Activated CD8-positive, alpha-beta T cell treated with anti-CD3 and anti-CD28 coated beads, Interleukin-2, amount 10 ng/mL, durations not matched to agents 7 days and 5 days (primary cell): ENCODE data around the gene MYCBP. TPM values are rescaled to one million over a fixed set of nuclear protein-coding genes. Genes with fewer than 3 reads are reported as not detected.
"Not testable (repeated sequence)": the region's sequence is repeated elsewhere in the genome, so short reads cannot be mapped to it uniquely, and the experiment has no call there.

Experiments used
- ATAC-seq: fragments of 150-1000 bp; cut with Tn5 transposase; one replicate; pipeline ENCODE4 v1.10.0; 2021; ENCODE audit warnings: moderate library complexity
- CTCF ChIA-PET: fragments of 350-600 bp; sonication (Branson Sonifier 250); formaldehyde crosslinking; loops from one replicate; lab custom pipeline; 2021; ENCODE audit warnings: antibody characterized with exemption; lab: Charles Lee
- POLR2A ChIA-PET: fragments of 350-600 bp; sonication (Branson Sonifier 250); formaldehyde crosslinking; loops from one replicate; lab custom pipeline; 2021; ENCODE audit warnings: antibody characterized with exemption; lab: Charles Lee
- DNase-seq: peaks from one replicate; pipeline ENCODE4 v3.0.0-alpha.2; 2020
- H3K27ac Mint-ChIP-seq: one replicate; pipeline ENCODE4 v1.8.0; 2021; ENCODE audit warnings: mild to moderate bottlenecking, mixed read lengths
- H3K27me3 Mint-ChIP-seq: one replicate; pipeline ENCODE4 v1.8.0; 2021; ENCODE audit warnings: low read depth, mixed read lengths
- H3K36me3 Mint-ChIP-seq: one replicate; pipeline ENCODE4 v1.8.0; 2021; ENCODE audit warnings: low read depth, mixed read lengths
- H3K4me1 Mint-ChIP-seq: one replicate; pipeline ENCODE4 v1.8.0; 2021; ENCODE audit warnings: low read depth, mixed read lengths
- H3K4me3 Mint-ChIP-seq: one replicate; pipeline ENCODE4 v1.8.0; 2021; ENCODE audit warnings: mild to moderate bottlenecking, mixed read lengths
- H3K9me3 Mint-ChIP-seq: one replicate; pipeline ENCODE4 v1.8.0; 2022; ENCODE audit warnings: mixed read lengths; ENCODE audit not compliant: insufficient read depth
- total RNA-seq, 2 experiments: library from RNA; stranded (reverse); gene quantifications; one replicate each; pipeline ENCODE4 v1.2.3, GENCODE V29; 2021

MYCBP gene
- total RNA-seq, 2 experiments from 2014 or later, result 52.7 to 61.1 TPM

- no peaks in the 10 kb centered on the region for H3K27me3 Mint-ChIP-seq
- ChIA-PET CTCF (interaction anchor here (1.4 kb wide), 1 partner anchor 12 kb away, joined by 4 read pairs; the partner anchor contains the start of gene MYCBP), POLR2A (interaction anchor here (2.2 kb wide), 1 partner anchor 12 kb away, joined by 10 read pairs; the partner anchor contains the start of gene MYCBP)
- peak overlapping the region; percentile 71 for H3K27ac Mint-ChIP-seq
- H3K4me3 Mint-ChIP-seq, result peak overlapping the region; percentile 96
- H3K9me3 Mint-ChIP-seq, result no peaks in the 10 kb centered on the region
- peaks cover 27% of the 10 kb centered on the region for H3K36me3 Mint-ChIP-seq
- no peak for ATAC-seq
- H3K4me1 Mint-ChIP-seq, result peaks cover 33% of the 10 kb centered on the region
- DNase-seq, result no peak
Observed at GRCh38 chr1:38860454-38860795, 12.7 kb downstream of the MYCBP start.

GRCh38 chr1:38859561-38860453 is 13.3 kb downstream of the MYCBP start, which contains the start of gene RRAGC:
Gene RRAGC (minus strand): TSS chr1:38859772. CDS start chr1:38859646, 126 bp downstream.
- CTCF ChIA-PET, result interaction anchor here (1.4 kb wide), 1 partner anchor 13 kb away, joined by 4 read pairs; the partner anchor contains the start of gene MYCBP
- H3K9me3 Mint-ChIP-seq, result no peaks in the 10 kb centered on the region
- H3K36me3 Mint-ChIP-seq, result peaks cover 28% of the 10 kb centered on the region
- peak within 1 kb of the TSS; percentile 96 for H3K4me3 Mint-ChIP-seq
- H3K4me1 Mint-ChIP-seq, result peaks cover 33% of the 10 kb centered on the region
- ATAC-seq (peak; percentile 99), DNase-seq (peak; percentile 99)
- POLR2A ChIA-PET, result interaction anchor here (0.6 to 2.2 kb wide), 3 partner anchors 11 to 696 kb away, joined by 3 to 10 read pairs (median 4); partner anchors contain the start of gene MYCBP
- no peaks in the 10 kb centered on the region for H3K27me3 Mint-ChIP-seq
- peak within 1 kb of the TSS; percentile 71 for H3K27ac Mint-ChIP-seq

- peak; percentile 32 for ATAC-seq
- POLR2A ChIA-PET, result interaction anchor here (0.6 to 2.2 kb wide), 3 partner anchors 10 to 697 kb away, joined by 3 to 10 read pairs (median 4); partner anchors contain the start of gene MYCBP
- H3K4me3 Mint-ChIP-seq, result peak overlapping the region; percentile 96
- H3K27ac Mint-ChIP-seq, result peak overlapping the region; percentile 67
- peaks cover 33% of the 10 kb centered on the region for H3K4me1 Mint-ChIP-seq
- peak; percentile 56 for DNase-seq
- no peaks in the 10 kb centered on the region for H3K9me3 Mint-ChIP-seq
- H3K27me3 Mint-ChIP-seq, result no peaks in the 10 kb centered on the region
- peaks cover 30% of the 10 kb centered on the region for H3K36me3 Mint-ChIP-seq
- CTCF ChIA-PET, result no interaction called here
Observed at GRCh38 chr1:38858833-38859560, 14.2 kb downstream of the MYCBP start.

GRCh38 chr1:38852780-38853179 is 20.4 kb downstream of the MYCBP start:
- POLR2A ChIA-PET, result no interaction called here
- ATAC-seq (no peak), DNase-seq (no peak)
- H3K36me3 Mint-ChIP-seq, result peaks cover 33% of the 10 kb centered on the region
- H3K27ac Mint-ChIP-seq, result no peak overlapping the region
- H3K9me3 Mint-ChIP-seq, result no peaks in the 10 kb centered on the region
- no peak overlapping the region for H3K4me3 Mint-ChIP-seq
- H3K27me3 Mint-ChIP-seq, result no peaks in the 10 kb centered on the region
- H3K4me1 Mint-ChIP-seq, result peaks cover 8% of the 10 kb centered on the region
- CTCF ChIA-PET, result interaction anchor here (1.0 kb wide), 1 partner anchor 239 kb away, joined by 3 read pairs; no protein-coding TSS in a partner anchor

GRCh38 chr1:38848071-38848470 is 25.1 kb downstream of the MYCBP start:
- no peak for ATAC-seq
- Mint-ChIP-seq H3K4me1 (no peaks in the 10 kb centered on the region), H3K36me3 (peaks cover 37% of the 10 kb centered on the region), H3K27me3 (no peaks in the 10 kb centered on the region), H3K4me3 (no peak overlapping the region), H3K9me3 (no peaks in the 10 kb centered on the region), H3K27ac (no peak overlapping the region)
- DNase-seq, result no peak
- ChIA-PET POLR2A (no interaction called here), CTCF (interaction anchor here (2.5 kb wide), 1 partner anchor 13 kb away, joined by 7 read pairs; no protein-coding TSS in a partner anchor)

GRCh38 chr1:38846210-38846609 is 26.9 kb downstream of the MYCBP start:
- Mint-ChIP-seq H3K36me3 (peaks cover 31% of the 10 kb centered on the region), H3K27me3 (no peaks in the 10 kb centered on the region), H3K4me3 (no peak overlapping the region), H3K4me1 (no peaks in the 10 kb centered on the region), H3K27ac (no peak overlapping the region), H3K9me3 (no peaks in the 10 kb centered on the region)
- DNase-seq (no peak), ATAC-seq (no peak)
- POLR2A ChIA-PET, result no interaction called here
- CTCF ChIA-PET, result interaction anchor here (0.6 to 3.2 kb wide), 7 partner anchors 9 to 253 kb away, joined by 3 to 21 read pairs (median 3); no protein-coding TSS in a partner anchor

GRCh38 chr1:38845088-38845487 is 28.1 kb downstream of the MYCBP start:
- DNase-seq, H3K4me3 Mint-ChIP-seq, H3K27ac Mint-ChIP-seq, POLR2A ChIA-PET, H3K9me3 Mint-ChIP-seq, H3K4me1 Mint-ChIP-seq, ATAC-seq, H3K27me3 Mint-ChIP-seq: not testable (repeated sequence)
- CTCF ChIA-PET, result interaction anchor here (2.1 to 3.2 kb wide), 2 partner anchors 9 to 247 kb away, joined by 11 to 21 read pairs; no protein-coding TSS in a partner anchor
- H3K36me3 Mint-ChIP-seq, result peaks cover 30% of the 10 kb centered on the region

GRCh38 chr1:38840281-38840680 is 32.9 kb downstream of the MYCBP start:
- no peaks in the 10 kb centered on the region for H3K4me1 Mint-ChIP-seq
- no peak overlapping the region for H3K4me3 Mint-ChIP-seq
- no peaks in the 10 kb centered on the region for H3K27me3 Mint-ChIP-seq
- H3K9me3 Mint-ChIP-seq, result no peaks in the 10 kb centered on the region
- CTCF ChIA-PET, result no interaction called here
- H3K36me3 Mint-ChIP-seq, result peaks cover 30% of the 10 kb centered on the region
- no peak for DNase-seq
- no peak overlapping the region for H3K27ac Mint-ChIP-seq
- POLR2A ChIA-PET, result no interaction called here
- ATAC-seq, result no peak

- no peak overlapping the region for H3K27ac Mint-ChIP-seq
Observed at GRCh38 chr1:38839363-38839762, 33.8 kb downstream of the MYCBP start.

GRCh38 chr1:38836316-38836715 is 36.8 kb downstream of the MYCBP start:
- POLR2A ChIA-PET, ATAC-seq, H3K4me3 Mint-ChIP-seq, DNase-seq, H3K4me1 Mint-ChIP-seq, H3K9me3 Mint-ChIP-seq, H3K27ac Mint-ChIP-seq: not testable (repeated sequence)
- CTCF ChIA-PET, result interaction anchor here (0.6 to 3.2 kb wide), 3 partner anchors 9 to 190 kb away, joined by 3 to 21 read pairs (median 7); no protein-coding TSS in a partner anchor
- peaks cover 14% of the 10 kb centered on the region for H3K27me3 Mint-ChIP-seq
- H3K36me3 Mint-ChIP-seq, result peaks cover 14% of the 10 kb centered on the region

More at GRCh38 chr1:38839363-38839762, 33.8 kb downstream of the MYCBP start:
- ATAC-seq (no peak), DNase-seq (no peak)
- peaks cover 4% of the 10 kb centered on the region for H3K27me3 Mint-ChIP-seq
- CTCF ChIA-PET, result interaction anchor here (0.7 to 1.3 kb wide), 2 partner anchors 188 to 836 kb away, joined by 3 read pairs; no protein-coding TSS in a partner anchor
- H3K4me3 Mint-ChIP-seq, result no peak overlapping the region
- POLR2A ChIA-PET, result no interaction called here
- peaks cover 21% of the 10 kb centered on the region for H3K36me3 Mint-ChIP-seq
- H3K9me3 Mint-ChIP-seq, result no peaks in the 10 kb centered on the region
- no peaks in the 10 kb centered on the region for H3K4me1 Mint-ChIP-seq
